Activated naive CD4-positive, alpha-beta T cell (primary cell): ENCODE data around the gene KLK1.
"Not testable (repeated sequence)": the region's sequence is repeated elsewhere in the genome, so short reads cannot be mapped to it uniquely, and the experiment has no call there.

Source experiments
- DNase-seq, 4 experiments: peaks; one replicate each; lab custom pipeline; 2025; lab: John Stamatoyannopoulos, UW

The KLK1 gene

DNA sequence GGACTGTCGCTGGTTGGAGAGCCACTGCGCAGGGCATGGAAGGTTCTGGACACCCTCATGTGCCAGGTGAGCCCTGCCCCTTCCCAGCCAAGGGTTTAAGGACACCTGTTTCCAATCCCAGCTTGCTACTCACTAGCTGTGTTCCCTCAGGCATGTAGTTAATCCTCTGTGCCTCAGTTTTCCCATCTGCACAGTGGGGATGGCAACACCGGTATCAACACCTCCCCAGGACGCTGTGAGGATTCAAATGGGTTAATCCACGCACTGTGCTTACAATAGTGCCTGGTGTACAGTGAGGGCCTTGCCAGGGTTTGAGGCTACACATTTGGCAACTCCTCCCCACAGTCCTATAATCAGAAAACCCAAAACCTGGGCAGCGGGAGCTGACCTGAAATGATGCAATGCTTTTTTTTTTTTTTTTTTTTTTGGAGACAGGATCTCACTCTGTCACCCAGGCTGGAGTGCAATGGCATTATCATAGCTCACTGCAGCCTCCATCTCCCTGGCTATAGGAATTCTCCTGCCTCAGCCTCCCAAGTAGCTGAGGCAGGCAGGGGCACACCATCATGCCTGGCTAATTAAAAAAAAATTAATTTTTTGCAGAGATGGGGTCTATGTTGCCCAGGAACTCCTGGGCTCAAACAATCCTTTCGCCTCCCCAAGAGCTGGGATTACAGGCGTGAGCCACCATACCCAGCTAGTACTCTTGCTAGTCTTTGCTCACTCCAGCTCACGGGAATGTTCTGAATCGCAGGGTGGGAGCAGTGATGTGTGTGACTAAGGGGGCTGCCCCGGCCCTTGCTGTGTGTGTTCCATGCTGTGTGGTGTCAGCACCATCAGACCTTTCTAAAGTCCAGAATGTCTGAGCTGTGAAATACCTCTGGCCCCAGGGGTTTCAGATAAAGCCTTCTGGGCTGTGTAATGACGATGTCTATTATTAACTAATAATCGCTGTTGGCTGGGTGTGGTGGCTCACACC, 31.0 kb downstream of the KLK1 start:
- no peak for DNase-seq

DNA sequence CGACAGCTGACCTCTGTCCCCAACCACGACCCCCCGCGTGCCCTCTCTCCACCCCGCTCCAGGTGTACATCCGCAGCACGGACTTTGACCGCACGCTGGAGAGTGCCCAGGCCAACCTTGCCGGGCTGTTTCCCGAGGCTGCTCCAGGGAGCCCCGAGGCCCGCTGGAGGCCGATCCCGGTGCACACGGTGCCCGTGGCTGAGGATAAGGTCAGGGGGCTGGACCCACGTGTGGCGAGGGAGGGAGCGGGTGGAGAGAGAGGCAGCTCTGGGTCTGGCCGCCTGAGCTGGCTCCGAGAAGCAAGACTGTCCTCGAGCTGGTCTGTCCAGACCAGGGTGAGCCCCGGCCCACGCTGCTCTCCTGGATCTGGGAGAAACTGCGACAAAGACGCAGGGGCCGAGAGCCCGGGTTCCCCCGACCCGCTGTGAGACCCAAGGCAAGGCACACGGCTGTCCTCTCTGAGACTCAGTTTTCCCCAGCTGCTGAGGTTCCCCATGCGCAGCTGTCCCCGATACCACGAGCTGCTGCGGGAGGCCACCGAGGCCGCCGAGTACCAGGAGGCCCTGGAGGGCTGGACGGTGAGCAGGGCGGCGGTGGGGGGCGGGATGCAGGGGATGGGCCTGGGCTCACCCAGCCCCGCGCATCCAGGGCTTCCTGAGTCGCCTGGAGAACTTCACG, 31.9 kb downstream of the KLK1 start:
- no peak for DNase-seq

DNA sequence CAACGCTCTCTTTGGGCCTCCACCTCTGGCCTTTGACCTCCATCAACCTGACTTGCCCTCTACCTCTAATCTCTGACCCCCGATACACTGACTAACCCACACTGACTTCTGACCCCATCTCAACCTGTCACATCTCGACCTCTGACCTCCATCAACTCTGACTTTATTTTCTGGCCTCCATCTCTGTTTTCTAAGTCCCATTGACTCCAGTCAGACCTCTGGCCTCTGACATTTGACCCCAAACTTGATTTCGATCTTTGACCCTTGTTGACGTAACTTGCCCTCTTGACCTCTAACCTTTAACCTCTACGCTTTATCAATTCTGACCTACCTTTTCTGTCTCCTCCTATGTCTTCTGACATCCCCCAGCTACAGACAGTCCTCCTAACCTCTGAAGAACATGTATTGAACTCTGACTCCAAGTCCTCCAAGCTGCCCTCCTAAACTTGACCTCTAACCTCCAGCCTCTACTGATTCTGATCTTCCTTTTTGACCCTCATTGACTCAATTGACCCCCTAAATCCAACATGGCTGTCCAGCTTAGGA, 32.6 kb downstream of the KLK1 start:
- DNase-seq: no peak

DNA sequence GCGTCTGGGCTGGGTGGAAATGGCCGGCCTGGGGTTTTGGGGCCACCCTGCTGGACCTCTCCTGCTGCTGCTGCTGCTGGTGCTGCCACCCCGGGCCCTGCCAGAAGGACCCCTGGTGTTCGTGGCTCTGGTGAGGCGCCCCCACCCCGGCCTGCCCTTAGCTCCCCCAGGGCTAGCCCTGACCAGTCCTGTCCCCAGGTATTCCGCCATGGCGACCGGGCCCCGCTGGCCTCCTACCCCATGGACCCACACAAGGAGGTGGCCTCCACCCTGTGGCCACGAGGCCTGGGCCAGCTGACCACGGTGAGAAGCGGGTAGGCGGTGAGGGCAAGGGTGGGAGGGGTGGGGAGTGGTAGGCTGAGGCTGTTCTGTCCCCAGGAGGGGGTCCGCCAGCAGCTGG, 33.2 kb downstream of the KLK1 start, which contains the start of gene ACP4:
ACP4 (plus strand) TSS at position 20 of the 400 bp plus-strand sequence; CDS start at position 20, 0 bp downstream.
- DNase-seq: no peak

DNA sequence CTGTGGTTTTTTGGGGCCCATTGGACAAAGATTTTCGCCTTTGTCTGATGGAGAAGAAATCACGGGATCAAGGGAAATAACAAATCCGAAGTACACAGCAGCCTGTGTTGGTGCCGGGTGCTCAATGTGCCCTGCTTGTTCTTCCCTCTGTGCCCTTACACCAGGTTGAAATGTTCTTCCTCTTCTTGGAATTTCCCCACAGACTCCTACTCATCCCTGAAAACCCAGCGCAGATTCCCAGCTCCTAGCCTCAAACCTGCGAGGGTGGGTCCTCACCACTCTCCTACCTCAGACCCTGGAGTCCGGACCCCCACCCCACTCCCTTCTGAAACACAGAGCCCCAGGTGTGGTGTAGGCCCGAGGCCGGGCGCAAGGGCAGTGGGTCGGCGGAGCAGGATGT, 38.3 kb downstream of the KLK1 start:
- no peak for DNase-seq

DNA sequence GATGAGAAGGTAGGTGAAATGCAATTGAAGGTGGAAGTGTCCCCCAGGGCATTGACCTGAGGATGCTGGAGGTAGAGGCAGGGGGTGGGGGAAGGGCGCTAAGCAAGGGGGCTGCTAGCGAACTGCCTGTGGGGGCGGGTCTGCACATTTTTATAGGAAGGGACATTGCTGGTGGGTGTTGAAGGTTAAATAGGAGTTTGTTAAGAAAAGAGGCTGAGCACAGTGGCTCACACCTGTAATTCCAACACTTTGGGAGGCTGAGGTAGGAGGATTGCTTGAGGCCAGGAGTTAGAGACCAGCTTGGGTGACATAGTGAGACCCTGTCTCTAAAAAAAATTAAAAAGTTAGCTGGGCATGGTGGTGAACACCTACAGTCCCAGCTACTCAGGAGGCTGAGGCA, 38.9 kb downstream of the KLK1 start:
- DNase-seq: no peak

DNA sequence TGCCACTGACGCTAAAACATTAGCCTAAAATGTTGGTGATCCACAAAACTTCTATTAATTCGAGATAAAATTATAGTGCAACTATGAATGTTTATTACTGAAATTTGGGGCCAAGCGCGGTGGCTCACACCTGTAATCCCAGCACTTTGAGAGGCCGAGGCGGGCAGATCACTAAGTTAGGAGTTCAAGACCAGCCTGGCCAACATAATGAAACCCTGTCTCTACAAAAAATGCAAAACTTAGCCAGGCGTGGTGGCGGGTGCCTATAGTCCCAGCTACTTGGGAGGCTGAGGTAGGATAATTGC, 39.8 kb downstream of the KLK1 start:
- DNase-seq: not testable (repeated sequence)

DNA sequence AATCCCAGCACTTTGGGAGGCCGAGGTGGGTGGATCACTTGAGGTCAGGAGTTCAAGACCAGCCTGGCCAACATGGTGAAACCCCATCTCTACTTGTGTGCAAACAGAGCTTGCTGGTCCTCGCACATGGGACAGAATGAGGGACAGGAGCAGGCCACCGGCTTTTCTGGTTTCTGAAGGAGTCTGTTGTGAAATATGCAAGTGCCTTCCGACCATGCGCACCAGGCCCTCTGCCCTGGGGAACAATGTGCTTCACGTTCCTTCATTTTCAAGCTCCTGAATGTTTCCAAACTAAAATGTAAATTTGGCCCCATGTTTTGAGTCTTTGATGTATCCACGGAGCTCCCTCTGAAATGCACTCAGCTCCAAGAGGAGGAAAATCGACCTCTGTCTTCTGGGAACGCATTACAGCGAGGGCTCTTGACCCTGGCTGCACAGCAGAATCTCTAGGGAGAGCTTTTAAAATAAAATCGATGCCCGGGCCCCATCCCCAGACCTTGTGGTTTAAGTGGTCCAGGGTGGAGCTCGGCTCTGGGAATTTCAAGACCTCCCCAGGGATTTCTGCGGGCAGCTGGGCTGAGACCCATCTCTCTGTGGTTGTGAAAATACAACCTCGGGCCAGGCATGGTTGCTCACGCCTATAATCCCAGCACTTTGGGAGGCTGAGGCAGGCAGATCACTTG, 42.7 kb downstream of the KLK1 start:
- DNase-seq: no peak

DNA sequence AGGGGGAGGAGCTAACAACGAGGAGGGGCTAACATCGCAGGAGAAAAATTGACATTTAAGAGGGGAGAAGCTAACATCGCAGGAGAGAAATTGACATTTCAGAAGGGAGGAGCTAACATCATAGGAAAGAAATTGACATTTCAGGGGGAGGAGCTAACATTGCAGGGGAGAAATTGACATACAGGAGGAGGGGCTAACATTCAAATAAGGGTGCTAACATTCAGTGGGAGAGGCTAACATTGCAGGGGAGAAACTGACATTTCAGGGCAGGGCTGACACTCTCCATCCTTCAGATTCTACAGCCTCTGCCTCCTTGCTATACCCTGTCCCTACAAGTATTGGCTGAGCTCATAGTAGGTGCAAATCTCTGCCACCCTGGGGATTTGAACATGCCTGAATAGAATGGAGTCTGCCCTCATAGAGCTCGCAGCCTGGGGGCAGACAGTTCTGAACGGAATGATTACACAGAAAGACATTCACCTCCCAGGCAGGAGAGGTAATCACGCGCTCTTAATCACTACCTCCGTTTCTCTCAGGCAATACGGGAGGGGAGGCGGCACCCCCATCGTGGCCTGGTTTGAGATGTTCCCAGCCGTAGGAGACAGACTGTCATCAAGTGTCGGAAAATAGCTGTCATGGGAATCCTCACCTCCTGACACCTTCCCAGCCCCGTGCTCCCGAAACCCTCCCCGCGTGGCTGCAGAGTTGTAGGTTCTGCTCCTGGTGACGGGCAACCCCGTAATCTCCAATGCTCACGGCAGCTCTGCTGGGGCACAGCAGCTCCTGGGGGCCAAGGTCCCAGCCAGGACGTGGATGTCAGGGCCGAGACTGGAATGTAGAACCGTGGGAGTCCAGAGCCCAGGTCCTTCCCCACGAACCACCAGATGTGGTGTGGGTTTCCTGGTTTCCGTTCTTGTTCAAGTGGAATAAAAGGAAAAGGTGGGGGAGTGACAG, 43.8 kb downstream of the KLK1 start:
- no peak for DNase-seq

DNA sequence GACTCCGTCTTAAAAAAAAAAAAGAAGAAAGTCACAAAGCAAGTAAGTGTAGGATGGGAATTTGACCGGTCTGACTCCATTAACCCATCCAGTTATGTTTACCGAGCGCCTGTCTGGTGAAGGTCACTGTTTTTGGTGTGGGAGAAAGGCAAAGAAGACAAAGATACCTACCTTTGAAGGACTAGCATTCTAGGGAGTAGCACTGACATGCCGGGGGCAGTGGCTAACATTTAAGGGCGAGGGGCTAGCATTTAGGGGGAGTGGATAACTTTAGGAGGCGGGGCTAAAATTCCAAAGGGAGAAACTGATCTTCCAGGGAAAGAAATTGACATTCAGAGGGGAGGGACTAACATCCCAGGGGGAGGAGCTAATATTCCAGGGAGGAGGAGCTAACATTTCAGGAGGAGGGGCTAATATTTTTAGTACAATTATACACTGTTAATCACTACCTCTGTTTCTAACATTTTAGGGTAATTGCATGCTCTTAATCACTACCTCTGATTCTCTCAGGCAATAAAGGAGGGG, 44.6 kb downstream of the KLK1 start:
- DNase-seq: no peak

DNA sequence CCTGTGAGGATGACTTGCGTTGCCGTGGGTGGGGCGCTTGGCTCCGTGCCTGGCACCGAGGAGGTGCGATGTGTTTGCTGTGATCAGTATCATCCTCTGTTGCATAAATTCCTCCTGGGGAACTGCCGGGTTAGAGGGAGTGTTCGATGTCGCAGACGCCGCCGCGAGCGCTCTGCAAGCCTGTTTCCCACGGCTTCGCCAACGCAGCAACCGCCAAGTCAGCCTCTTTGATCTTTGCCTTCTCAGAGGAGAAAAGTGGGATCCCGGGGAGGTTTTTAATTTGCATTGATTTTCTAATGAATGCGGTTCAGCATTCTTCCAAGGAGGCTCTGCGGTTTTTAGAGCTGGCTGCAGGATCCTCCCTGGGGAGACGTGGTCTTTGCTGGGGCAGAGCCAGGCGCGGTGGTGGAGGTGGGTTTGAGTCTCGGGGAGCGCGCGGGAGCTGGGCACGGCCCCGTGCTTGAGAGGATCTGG, 45.7 kb downstream of the KLK1 start:
- DNase-seq: no peak

DNA sequence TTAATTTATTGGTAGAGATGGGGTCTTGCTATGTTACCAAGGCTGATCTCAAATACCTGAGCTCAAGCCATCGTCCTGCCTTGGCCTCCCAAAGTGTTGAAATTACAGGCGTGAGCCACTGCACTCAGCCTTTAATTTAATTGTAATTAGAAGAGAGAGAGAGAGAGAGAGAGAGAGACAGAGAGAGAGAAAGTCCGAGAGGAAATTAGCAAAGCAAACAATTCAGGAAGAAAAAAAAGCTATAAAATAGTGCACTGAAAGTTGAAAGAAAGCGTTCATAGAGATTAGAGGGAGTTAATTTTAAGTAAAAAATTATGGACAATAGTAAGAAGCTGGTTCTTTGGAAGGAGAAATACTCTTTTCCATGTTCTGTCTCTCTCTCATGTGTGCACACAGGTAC, 46.3 kb downstream of the KLK1 start:
- DNase-seq: no peak

DNA sequence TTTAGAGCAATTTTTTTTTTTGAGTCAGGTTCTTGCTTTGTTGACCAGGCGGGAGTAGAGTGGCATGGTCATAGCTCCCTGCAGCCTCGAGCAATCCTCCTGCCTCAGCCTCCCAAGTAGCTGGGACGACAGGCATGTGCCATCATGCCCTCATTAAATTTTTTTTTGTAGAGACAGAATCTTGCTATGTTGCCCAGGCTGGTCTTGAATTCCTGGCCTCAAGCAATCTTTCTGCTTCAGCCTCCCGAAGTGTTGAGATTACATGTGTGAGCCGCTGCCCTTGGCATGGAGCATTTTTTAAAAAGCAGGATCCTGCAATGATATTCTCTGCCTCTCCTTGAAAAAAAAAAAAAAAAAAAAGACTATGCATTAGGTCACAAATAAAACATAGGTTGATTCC, 47.5 kb downstream of the KLK1 start:
- no peak for DNase-seq

DNA sequence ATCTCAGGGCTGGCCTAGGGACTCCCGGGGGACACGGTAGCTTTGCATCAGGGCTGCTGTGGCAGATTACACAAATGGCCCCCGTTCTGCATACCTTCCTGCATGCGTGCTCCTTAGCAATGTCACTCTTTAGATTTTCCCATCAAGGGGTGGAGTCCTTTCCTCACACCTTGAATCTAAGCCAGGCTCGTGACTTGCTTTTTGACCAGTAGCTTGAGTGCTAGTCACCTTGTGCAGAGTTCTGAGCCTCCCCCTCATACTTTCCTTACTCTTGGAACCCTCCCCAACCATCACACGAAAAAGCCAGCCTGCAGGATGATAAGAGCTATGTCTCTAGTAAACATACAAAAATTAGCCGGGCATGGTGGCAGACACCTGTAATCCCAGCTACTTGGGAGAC, 50.1 kb downstream of the KLK1 start:
- not testable (repeated sequence) for DNase-seq

DNA sequence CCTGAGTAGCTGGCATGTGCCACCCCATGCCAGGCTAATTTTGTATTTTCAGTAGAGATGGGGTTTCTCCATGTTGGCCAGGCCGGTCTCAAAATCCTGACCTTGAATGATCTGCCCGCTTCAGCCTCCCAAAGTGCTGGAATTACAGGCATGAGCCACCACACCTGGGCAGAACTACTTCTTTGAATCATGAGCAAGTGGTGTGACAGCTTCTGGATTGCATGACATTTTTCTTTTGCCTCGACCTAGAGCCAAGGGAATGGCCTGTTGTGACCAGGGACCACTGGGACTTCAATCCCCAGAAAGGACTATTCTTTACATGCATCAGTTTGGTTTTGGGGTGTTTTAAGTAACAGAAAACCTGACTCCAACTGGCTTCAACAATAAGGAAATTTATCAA, 50.7 kb downstream of the KLK1 start:
- not testable (repeated sequence) for DNase-seq

DNA sequence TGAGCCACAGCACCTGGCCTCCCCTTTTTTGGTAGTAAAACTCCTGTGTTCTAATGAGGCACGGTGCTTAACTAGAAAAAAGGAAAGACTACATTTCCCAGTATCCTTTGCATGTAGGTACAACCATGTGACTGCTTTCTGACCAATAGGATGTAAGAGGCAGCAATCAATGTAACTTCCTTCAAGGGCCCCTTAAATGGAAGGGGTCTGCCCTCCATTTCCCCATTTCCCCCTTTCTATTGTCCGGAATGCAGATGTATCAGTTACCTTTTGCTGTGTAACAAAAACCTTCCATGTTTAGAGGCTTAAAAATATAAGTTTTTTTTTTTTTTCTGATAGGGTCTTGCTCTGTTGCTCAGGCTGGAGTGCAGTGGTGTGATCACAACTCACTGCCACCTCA, 51.1 kb downstream of the KLK1 start:
- DNase-seq: no peak

DNA sequence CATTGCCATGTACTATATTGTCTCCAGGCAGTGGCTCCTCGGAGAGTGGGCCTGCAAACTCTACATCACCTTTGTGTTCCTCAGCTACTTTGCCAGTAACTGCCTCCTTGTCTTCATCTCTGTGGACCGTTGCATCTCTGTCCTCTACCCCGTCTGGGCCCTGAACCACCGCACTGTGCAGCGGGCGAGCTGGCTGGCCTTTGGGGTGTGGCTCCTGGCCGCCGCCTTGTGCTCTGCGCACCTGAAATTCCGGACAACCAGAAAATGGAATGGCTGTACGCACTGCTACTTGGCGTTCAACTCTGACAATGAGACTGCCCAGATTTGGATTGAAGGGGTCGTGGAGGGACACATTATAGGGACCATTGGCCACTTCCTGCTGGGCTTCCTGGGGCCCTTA, 52.7 kb downstream of the KLK1 start:
- no peak for DNase-seq

DNA sequence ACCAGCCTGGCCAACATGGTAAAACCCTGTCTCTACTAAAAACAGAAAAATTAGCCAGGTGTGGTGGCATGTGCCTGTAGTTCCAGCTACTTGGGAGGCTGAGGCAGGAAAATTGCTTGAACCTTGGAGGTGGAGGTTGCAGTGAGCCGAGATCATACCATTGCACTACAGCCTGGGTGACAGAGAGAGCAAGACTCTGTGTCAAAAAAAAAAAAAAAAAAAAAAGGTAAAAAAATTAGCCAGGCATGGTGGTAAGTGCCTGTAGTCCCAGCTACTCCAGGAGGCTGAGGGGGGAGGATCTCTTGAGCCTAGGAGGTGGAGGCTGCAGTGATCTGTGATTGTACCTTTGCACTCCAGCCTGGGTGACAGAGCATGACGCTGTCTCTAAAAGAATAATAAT, 53.4 kb downstream of the KLK1 start, which contains the start of gene GPR32:
GPR32 (plus strand) TSS at position 301 of the 400 bp plus-strand sequence. CDS start 137 bp downstream, outside the sequence.
- DNase-seq: not testable (repeated sequence)
